Fibroblast of lung (primary cell): Measurements from ENCODE around the gene METRNL. TPM values are rescaled to one million over a fixed set of nuclear protein-coding genes. Genes with fewer than 3 reads are reported as not detected.
"Not testable (repeated sequence)": the region's sequence is repeated elsewhere in the genome, so short reads cannot be mapped to it uniquely, and the experiment has no call there.

Experiments
- DNase-seq, 2 donors: peaks; one replicate each; pipeline versions ENCODE4 v3.0.0 to v3.0.0-alpha.2; 2010; ENCODE audit warnings: low read depth in 2 of 2
- H2AFZ ChIP-seq: 2 replicates; pipeline ENCODE4 v1.5.1; 2012; ENCODE audit warnings: low read length, control low read depth, inconsistent platforms
- H3K27ac ChIP-seq: 2 replicates; pipeline ENCODE4 v1.5.1; 2011; ENCODE audit warnings: low read length, control low read depth; ENCODE audit not compliant: insufficient read depth
- H3K27me3 ChIP-seq: 2 replicates; pipeline ENCODE4 v1.5.1; 2011; ENCODE audit warnings: mild to moderate bottlenecking, low read length; ENCODE audit not compliant: control insufficient read depth, insufficient read depth
- H3K36me3 ChIP-seq: 2 replicates; pipeline ENCODE4 v1.5.1; 2011; ENCODE audit warnings: low read length; ENCODE audit not compliant: control insufficient read depth, insufficient read depth
- H3K4me1 ChIP-seq: 2 replicates; pipeline ENCODE4 v1.5.1; 2011; ENCODE audit warnings: low read length; ENCODE audit not compliant: control insufficient read depth, insufficient read depth; ENCODE audit errors: extremely low read depth
- H3K4me2 ChIP-seq: 2 replicates; pipeline ENCODE4 v1.5.1; 2011; ENCODE audit warnings: low read length, control low read depth; ENCODE audit not compliant: insufficient read depth; ENCODE audit errors: extremely low read depth
- H3K4me3 ChIP-seq, 4 experiments: fragments of 200-600 bp in 1 of 4; sonication (generic) in 1 of 4; replicated peaks in 1 of 4; 2 replicates each; pipeline ENCODE4 v1.5.1; 2011 to 2016; ENCODE audit warnings: low read length in 4 of 4, low read depth in 3 of 4, mild to moderate bottlenecking in 3 of 4, control low read depth in 2 of 4, inconsistent platforms in 1 of 4, mixed read lengths in 1 of 4; ENCODE audit not compliant: insufficient read depth in 1 of 4; ENCODE audit errors: control extremely low read depth in 1 of 4
- H3K79me2 ChIP-seq: 2 replicates; pipeline ENCODE4 v1.5.1; 2012; ENCODE audit warnings: mild to moderate bottlenecking, low read length, inconsistent platforms; ENCODE audit not compliant: control insufficient read depth, insufficient read depth
- H3K9ac ChIP-seq: 2 replicates; pipeline ENCODE4 v1.5.1; 2011; ENCODE audit warnings: mild to moderate bottlenecking, low read length, control low read depth; ENCODE audit not compliant: insufficient read depth
- H3K9me3 ChIP-seq: 2 replicates; pipeline ENCODE4 v1.5.1; 2012; ENCODE audit warnings: low read depth, low read length; ENCODE audit not compliant: control insufficient read depth, insufficient read depth
- H4K20me1 ChIP-seq: 2 replicates; pipeline ENCODE4 v1.5.1; 2011; ENCODE audit warnings: low read length; ENCODE audit not compliant: control insufficient read depth, insufficient read depth; ENCODE audit errors: extremely low read depth
- EZH2 ChIP-seq: IDR thresholded peaks from 2 replicates; pipeline ENCODE4 v1.5.1; 2012; ENCODE audit warnings: low read length, control low read depth, mild to moderate bottlenecking; ENCODE audit errors: missing control alignments
- polyA minus RNA-seq: library from RNA; depleted of rRNA, polyadenylated mRNA; stranded (reverse); fragments of >200 nt; gene quantifications from 2 replicates; pipeline ENCODE4 v1.2.3, GENCODE V29; 2011; ENCODE audit warnings: low replicate concordance
- polyA plus RNA-seq, 2 donors: library from polyadenylated mRNA; depleted of rRNA in 1 of 2; stranded (reverse) in 1 of 2; unstranded in 1 of 2; fragments of >200 nt; gene quantifications; 2 replicates each; pipeline ENCODE4 v1.2.1, GENCODE V29; 2011 to 2012; ENCODE audit warnings: missing spikeins in 1 of 2
- total RNA-seq: library from RNA; depleted of rRNA; stranded (reverse); fragments of >200 nt; gene quantifications from 2 replicates; pipeline ENCODE4 v1.2.1, GENCODE V29; 2014
- TF ChIP-seq, protein P1 (sequence below), 2 donors: IDR thresholded peaks in 1 of 2; conservative IDR thresholded peaks in 1 of 2; 1 replicate in 1 of 2; 2 replicates in 1 of 2; pipeline ENCODE4 v1.5.1; 2011 to 2012; ENCODE audit warnings: low read length in 2 of 2, control low read depth in 1 of 2, inconsistent platforms in 1 of 2, low read depth in 1 of 2, mild to moderate bottlenecking in 1 of 2

Gene METRNL, protein sequence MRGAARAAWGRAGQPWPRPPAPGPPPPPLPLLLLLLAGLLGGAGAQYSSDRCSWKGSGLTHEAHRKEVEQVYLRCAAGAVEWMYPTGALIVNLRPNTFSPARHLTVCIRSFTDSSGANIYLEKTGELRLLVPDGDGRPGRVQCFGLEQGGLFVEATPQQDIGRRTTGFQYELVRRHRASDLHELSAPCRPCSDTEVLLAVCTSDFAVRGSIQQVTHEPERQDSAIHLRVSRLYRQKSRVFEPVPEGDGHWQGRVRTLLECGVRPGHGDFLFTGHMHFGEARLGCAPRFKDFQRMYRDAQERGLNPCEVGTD
- total RNA-seq (114 and 120 TPM in 2 replicates), polyA plus RNA-seq (27.0 TPM in 2 replicates), polyA minus RNA-seq (23.0 and 29.3 TPM in 2 replicates)
- 64.9 and 78.1 TPM in 2 replicates for polyA plus RNA-seq (2012)

DNA sequence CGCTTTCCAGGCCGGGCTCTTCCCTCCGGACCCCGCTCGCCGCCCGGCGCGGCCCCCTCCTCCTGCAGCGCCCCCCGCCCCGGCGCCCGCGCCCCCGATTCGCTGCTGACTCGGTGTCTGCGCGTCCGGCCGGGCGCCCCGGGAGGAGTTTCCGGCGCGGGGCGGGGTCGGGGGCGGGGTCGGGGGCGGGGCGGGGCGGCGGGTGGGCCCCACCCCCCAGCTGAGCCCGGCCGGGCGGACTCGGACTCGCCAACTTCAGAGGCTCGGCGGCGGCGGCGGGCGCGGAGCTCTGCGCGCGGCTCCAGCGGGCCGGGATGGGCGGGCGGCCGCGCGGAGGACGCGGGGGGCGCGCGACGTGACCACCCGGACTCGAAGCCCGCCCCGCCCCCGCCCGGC is at the start of gene METRNL:
Gene METRNL (plus strand): TSS at position 258 of the 396 bp plus-strand sequence. CDS start 207 bp downstream, outside the sequence.
- Histone ChIP-seq H3K9me3 (no peaks in the 10 kb centered on the region), H3K27ac (peak within 1 kb of the TSS; percentile 77), H3K79me2 (peaks cover 27% of the 10 kb centered on the region), H3K4me3 (peak within 1 kb of the TSS in 3 of 4 experiments; percentile 41 to 81 (median 52)), H3K27me3 (peaks cover 8% of the 10 kb centered on the region), H3K36me3 (no peaks in the 10 kb centered on the region), H3K9ac (peak within 1 kb of the TSS; percentile 88), H3K4me1 (peaks cover 11% of the 10 kb centered on the region), H2AFZ (no peak within 1 kb of the TSS), H4K20me1 (peaks cover 3% of the 10 kb centered on the region), H3K4me2 (peak within 1 kb of the TSS; percentile 85)
- peak; percentile 56 to 65 for DNase-seq
- TF ChIP-seq, protein P1, sequence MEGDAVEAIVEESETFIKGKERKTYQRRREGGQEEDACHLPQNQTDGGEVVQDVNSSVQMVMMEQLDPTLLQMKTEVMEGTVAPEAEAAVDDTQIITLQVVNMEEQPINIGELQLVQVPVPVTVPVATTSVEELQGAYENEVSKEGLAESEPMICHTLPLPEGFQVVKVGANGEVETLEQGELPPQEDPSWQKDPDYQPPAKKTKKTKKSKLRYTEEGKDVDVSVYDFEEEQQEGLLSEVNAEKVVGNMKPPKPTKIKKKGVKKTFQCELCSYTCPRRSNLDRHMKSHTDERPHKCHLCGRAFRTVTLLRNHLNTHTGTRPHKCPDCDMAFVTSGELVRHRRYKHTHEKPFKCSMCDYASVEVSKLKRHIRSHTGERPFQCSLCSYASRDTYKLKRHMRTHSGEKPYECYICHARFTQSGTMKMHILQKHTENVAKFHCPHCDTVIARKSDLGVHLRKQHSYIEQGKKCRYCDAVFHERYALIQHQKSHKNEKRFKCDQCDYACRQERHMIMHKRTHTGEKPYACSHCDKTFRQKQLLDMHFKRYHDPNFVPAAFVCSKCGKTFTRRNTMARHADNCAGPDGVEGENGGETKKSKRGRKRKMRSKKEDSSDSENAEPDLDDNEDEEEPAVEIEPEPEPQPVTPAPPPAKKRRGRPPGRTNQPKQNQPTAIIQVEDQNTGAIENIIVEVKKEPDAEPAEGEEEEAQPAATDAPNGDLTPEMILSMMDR (conservative IDR thresholded peaks at IDR 0.05 in 1 of 2, IDR thresholded peaks at IDR 0.05 in 1 of 2; ENCODE audit: low read depth in 1 of 2, low read length in 2 of 2) = no peak
- no peak for TF ChIP-seq EZH2

DNA sequence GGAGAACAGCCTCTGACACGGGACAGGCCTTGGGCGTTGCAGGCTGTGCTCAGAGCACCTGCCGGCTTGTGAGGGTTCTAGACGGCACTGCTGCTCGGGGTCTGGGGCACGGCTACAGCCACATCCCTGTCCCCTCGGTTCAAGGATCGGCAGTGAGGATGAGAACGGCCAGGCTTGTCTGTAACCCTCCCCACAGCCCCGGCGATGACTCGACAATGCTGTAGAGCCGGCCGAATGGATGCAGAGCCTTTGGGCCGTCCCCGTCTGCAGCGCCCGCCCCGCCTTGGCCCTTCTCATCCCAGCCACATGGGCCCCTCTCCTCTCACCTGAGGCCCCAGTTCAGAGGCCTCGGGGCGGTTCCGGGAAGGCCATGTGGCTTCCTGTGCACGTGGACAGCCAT is 49.0 kb upstream of the METRNL start:
- no peaks in the 10 kb centered on the region for H3K27me3 ChIP-seq
- H4K20me1 ChIP-seq = no peaks in the 10 kb centered on the region
- no peak overlapping the region for H3K27ac ChIP-seq
- no peak overlapping the region for H3K9ac ChIP-seq
- no peaks in the 10 kb centered on the region for H3K79me2 ChIP-seq
- H3K4me1 ChIP-seq = no peaks in the 10 kb centered on the region
- H3K4me2 ChIP-seq = no peak overlapping the region
- no peak overlapping the region for H2AFZ ChIP-seq
- H3K9me3 ChIP-seq = no peaks in the 10 kb centered on the region
- TF ChIP-seq, protein P1 (conservative IDR thresholded peaks at IDR 0.05 in 1 of 2, IDR thresholded peaks at IDR 0.05 in 1 of 2; ENCODE audit: low read depth in 1 of 2, low read length in 2 of 2) = no peak
- TF ChIP-seq EZH2 = no peak
- H3K36me3 ChIP-seq = no peaks in the 10 kb centered on the region
- no peak for DNase-seq
- H3K4me3 ChIP-seq = no peak overlapping the region

DNA sequence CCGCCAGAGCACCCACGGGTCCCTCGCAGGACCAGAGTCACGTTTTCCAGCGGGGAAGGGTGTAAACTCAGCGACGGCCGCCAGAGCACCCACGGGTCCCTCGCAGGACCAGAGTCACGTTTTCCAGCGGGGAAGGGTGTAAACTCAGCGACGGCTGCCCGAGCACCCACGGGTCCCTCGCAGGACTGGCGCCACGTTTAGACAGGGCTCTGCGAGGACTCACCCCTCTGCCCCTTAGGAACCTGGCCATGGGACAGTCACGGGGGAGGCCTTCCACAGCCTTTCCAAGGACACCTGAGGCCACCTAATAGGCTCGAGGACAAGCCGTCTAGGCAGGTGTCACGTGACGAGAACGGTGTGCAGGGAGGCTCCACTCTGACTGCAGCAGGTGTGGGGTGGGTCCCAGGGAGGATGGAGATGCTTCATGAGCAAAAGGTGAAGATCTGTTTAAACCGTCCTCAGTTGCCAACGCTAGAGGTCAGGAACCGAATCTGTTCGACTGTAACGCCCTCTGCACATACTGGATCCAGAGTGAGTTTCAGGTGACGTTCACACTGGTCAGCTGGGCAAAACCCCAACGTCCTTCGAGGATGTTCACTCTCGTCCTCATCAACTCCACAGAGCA is 48.0 kb upstream of the METRNL start:
- no peaks in the 10 kb centered on the region for H3K9me3 ChIP-seq
- H3K79me2 ChIP-seq = no peaks in the 10 kb centered on the region
- no peak overlapping the region for H3K27ac ChIP-seq
- no peaks in the 10 kb centered on the region for H3K27me3 ChIP-seq
- H2AFZ ChIP-seq = no peak overlapping the region
- no peak overlapping the region for H3K4me2 ChIP-seq
- no peak overlapping the region for H3K9ac ChIP-seq
- no peak for DNase-seq
- TF ChIP-seq EZH2 = no peak
- H3K4me3 ChIP-seq = no peak overlapping the region
- no peaks in the 10 kb centered on the region for H4K20me1 ChIP-seq
- no peaks in the 10 kb centered on the region for H3K4me1 ChIP-seq
- H3K36me3 ChIP-seq = no peaks in the 10 kb centered on the region

DNA sequence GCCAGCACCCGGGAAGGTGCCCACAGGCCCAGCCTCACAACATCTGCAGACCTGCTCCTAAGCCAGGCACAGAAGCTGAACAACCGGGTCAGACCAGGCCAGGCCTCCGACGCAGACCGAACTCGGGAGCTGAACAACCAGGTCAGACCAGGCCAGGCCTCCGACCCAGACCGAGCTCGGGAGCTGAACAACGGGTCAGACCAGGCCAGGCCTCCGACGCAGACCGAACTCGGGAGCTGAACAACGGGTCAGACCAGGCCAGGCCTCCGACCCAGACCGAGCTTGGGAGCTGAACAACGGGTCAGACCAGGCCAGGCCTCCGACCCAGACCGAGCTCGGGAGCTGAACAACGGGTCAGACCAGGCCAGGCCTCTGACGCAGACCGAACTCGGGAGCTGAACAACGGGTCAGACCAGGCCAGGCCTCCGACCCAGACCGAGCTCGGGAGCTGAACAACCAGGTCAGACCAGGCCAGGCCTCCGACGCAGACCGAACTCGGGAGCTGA is 47.4 kb upstream of the METRNL start:
- H3K36me3 ChIP-seq, H3K79me2 ChIP-seq, H3K27me3 ChIP-seq, H3K4me2 ChIP-seq, H3K9ac ChIP-seq, H4K20me1 ChIP-seq, H3K4me1 ChIP-seq, H3K27ac ChIP-seq, DNase-seq, H2AFZ ChIP-seq, H3K4me3 ChIP-seq, H3K9me3 ChIP-seq: not testable (repeated sequence)
